ENCODE measurements around the gene MFAP1.
"Not testable (repeated sequence)": the region's sequence is repeated elsewhere in the genome, so short reads cannot be mapped to it uniquely, and the experiment has no call there.

MFAP1 gene

DNA sequence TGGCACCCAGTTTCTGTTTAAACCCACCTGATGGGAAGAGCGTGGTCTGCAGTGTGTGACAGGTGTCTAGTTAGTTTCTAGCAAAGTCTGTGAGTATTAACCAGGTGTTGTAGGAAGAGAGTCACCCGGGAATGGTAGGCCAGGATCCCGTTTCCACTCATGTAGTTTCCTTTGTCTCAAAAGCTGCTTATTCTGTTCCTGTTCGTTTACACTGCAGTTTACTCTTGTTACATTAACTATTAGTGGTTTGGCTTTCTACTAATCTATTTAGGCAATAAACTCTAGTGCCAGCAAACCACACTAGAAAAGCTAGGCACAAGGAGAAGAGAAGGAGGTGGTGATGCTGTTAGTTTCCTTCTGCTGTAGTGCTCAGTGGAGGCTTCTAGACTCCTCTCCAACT, 35.1 kb upstream of the MFAP1 start:
- DNase-seq (ENCODE audit: low spot score) = no peak
- TF ChIP-seq CTCF (IDR thresholded peaks at IDR 0.05) = no peak
- H3K27ac ChIP-seq = no peak overlapping the region
- no peak overlapping the region for H3K4me3 ChIP-seq

DNA sequence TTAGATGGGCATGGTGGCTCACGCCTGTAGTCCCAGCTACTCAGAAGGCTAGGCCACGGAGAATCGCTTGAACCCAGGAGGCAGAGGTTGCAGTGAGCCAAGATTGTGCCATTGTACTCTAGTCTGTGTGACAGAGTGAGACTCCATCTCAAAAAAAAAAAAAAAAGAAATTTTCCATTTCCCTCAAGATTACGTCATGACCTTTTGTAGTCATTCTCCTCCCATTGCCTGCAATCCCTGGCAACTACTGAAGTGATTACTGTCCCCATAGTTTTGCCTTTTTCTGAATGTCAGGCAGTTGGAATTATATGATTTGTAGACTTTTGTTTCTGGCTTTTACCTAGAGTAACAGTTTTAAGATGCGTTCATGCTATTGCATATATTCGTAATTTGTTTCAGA, 30.3 kb upstream of the MFAP1 start:
- no peak overlapping the region for H3K4me3 ChIP-seq
- H3K27ac ChIP-seq = no peak overlapping the region
- DNase-seq (ENCODE audit: low spot score) = no peak
- no peak for TF ChIP-seq CTCF (IDR thresholded peaks at IDR 0.05)

DNA sequence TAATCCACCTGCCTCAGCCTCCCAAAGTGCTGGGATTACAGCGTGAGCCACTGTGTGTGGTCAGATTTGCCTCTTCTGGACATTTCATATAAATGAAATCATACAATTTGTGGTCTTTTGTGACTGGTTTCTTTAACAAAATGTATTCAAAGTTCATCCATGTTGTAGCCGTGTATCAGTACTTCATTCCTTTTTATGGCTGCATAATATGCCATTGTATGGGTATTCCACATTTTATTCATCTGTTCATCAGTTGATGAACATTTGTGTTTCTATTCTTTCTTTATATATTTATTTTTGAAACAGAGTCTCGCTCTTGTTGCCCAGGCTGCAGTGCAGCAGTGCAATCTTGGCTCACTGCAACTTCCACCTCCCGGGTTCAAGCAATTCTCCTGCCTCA, 28.1 kb upstream of the MFAP1 start:
- Histone ChIP-seq H3K27ac (no peak overlapping the region), H3K4me3 (no peak overlapping the region)
- TF ChIP-seq CTCF (IDR thresholded peaks at IDR 0.05) = no peak
- no peak for DNase-seq (ENCODE audit: low spot score)

GRCh38 chr15:43851251-43851650, 26.8 kb upstream of the MFAP1 start:
- no peak overlapping the region for H3K27ac ChIP-seq
- H3K4me3 ChIP-seq = no peak overlapping the region
- TF ChIP-seq CTCF (IDR thresholded peaks at IDR 0.05) = no peak
- no peak for DNase-seq (ENCODE audit: low spot score)

DNA sequence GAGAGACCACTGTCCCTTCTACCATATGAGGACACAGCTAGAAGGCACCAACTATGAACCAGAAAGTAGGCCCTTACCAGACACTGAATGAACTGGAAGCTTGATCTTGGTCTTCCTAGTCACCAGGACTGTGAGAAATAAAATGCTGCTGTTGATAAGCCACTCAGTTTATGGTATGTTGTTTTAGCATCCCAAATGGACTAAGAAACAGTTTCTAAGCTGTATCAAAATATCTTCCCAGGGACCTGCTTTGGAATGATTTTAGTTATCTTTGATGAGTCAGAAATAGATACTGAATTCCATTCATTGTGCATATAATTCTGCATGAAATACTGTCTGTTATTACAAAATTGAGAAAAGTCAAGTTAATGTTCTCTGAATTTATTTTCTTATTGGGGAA, 20.9 kb upstream of the MFAP1 start:
- no peak for TF ChIP-seq CTCF (IDR thresholded peaks at IDR 0.05)
- no peak for DNase-seq (ENCODE audit: low spot score)
- H3K27ac ChIP-seq = no peak overlapping the region
- H3K4me3 ChIP-seq = no peak overlapping the region

- not testable (repeated sequence) for DNase-seq (ENCODE audit: low spot score); H3K4me3 ChIP-seq; H3K27ac ChIP-seq
Measured at GRCh38 chr15:43832485-43832884, 8.0 kb upstream of the MFAP1 start.

- DNase-seq (ENCODE audit: low spot score); H3K27ac ChIP-seq; H3K4me3 ChIP-seq: not testable (repeated sequence)
Measured at GRCh38 chr15:43831519-43832052, 7.1 kb upstream of the MFAP1 start.

GRCh38 chr15:43830691-43831275, 6.3 kb upstream of the MFAP1 start:
- not testable (repeated sequence) for H3K27ac ChIP-seq; DNase-seq (ENCODE audit: low spot score); H3K4me3 ChIP-seq

GRCh38 chr15:43829951-43830540, 5.6 kb upstream of the MFAP1 start:
- not testable (repeated sequence) for H3K4me3 ChIP-seq; H3K27ac ChIP-seq; DNase-seq (ENCODE audit: low spot score)
